ENCODE results near the gene USP2.

Gene USP2

GRCh38 chr11:119324189-119324588, 57.3 kb downstream of the USP2 start:
- DNase-seq (ENCODE audit: low read depth, low spot score): no peak
- Histone ChIP-seq H3K27ac (no peak overlapping the region), H3K9me3 (ENCODE audit: low read depth, low read length) (no peaks in the 10 kb centered on the region), H3K9ac (ENCODE audit: insufficient read length) (no peak overlapping the region), H3K36me3 (ENCODE audit: insufficient read depth, low read length) (no peaks in the 10 kb centered on the region), H3K4me3 (no peak overlapping the region)
- TF ChIP-seq POLR2AphosphoS5 (IDR thresholded peaks at IDR 0.05; ENCODE audit: borderline replicate concordance, low read depth, low read length) (no peak), EZH2 (IDR thresholded peaks at IDR 0.05) (no peak), FOXP2 (optimal IDR thresholded peaks at IDR 0.05; ENCODE audit: control extremely low read depth, extremely low read length, insufficient read depth) (no peak)

- DNase-seq (ENCODE audit: low read depth, low spot score): no peak
- no peaks in the 10 kb centered on the region for H3K9me3 ChIP-seq (ENCODE audit: low read depth, low read length)
- H3K36me3 ChIP-seq (ENCODE audit: insufficient read depth, low read length): no peaks in the 10 kb centered on the region
- TF ChIP-seq FOXP2 (optimal IDR thresholded peaks at IDR 0.05; ENCODE audit: control extremely low read depth, extremely low read length, insufficient read depth) (no peak), POLR2AphosphoS5 (IDR thresholded peaks at IDR 0.05; ENCODE audit: borderline replicate concordance, low read depth, low read length) (no peak), EZH2 (IDR thresholded peaks at IDR 0.05) (no peak)
- no peak overlapping the region for H3K27ac ChIP-seq
- H3K4me3 ChIP-seq: no peak overlapping the region
- no peak overlapping the region for H3K9ac ChIP-seq (ENCODE audit: insufficient read length)
Observed at GRCh38 chr11:119323532-119324033, 57.9 kb downstream of the USP2 start.

- no peak for DNase-seq (ENCODE audit: low read depth, low spot score)
- Histone ChIP-seq H3K4me3 (no peak overlapping the region), H3K9me3 (ENCODE audit: low read depth, low read length) (no peaks in the 10 kb centered on the region), H3K9ac (ENCODE audit: insufficient read length) (no peak overlapping the region), H3K27ac (no peak overlapping the region), H3K36me3 (ENCODE audit: insufficient read depth, low read length) (no peaks in the 10 kb centered on the region)
- TF ChIP-seq EZH2 (IDR thresholded peaks at IDR 0.05) (no peak), FOXP2 (optimal IDR thresholded peaks at IDR 0.05; ENCODE audit: control extremely low read depth, extremely low read length, insufficient read depth) (no peak), POLR2AphosphoS5 (IDR thresholded peaks at IDR 0.05; ENCODE audit: borderline replicate concordance, low read depth, low read length) (no peak)
Observed at GRCh38 chr11:119322921-119323531, 58.5 kb downstream of the USP2 start.

DNA sequence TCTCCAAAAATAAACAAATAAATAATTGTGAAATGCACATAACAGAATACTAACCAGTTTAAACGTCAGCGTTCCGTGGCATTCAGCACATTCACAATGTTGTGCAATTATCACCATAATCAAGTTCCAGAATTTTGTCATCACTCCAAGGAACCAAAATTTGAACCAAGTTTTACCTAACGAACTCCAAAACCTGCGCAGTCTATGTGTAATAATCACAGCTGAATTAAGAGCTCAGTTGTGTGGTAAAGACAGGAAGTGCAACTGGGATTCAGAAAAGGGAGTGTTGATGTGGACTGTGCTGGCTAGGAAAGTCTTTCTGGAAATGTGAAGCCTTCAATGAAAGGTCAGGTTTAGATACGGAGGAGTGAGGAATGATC, 59.1 kb downstream of the USP2 start:
- no peak for DNase-seq (ENCODE audit: low read depth, low spot score)
- Histone ChIP-seq H3K27ac (no peak overlapping the region), H3K36me3 (ENCODE audit: insufficient read depth, low read length) (no peaks in the 10 kb centered on the region), H3K9me3 (ENCODE audit: low read depth, low read length) (no peaks in the 10 kb centered on the region), H3K9ac (ENCODE audit: insufficient read length) (no peak overlapping the region), H3K4me3 (no peak overlapping the region)
- TF ChIP-seq POLR2AphosphoS5 (IDR thresholded peaks at IDR 0.05; ENCODE audit: borderline replicate concordance, low read depth, low read length): no peak
- no peak for TF ChIP-seq FOXP2 (optimal IDR thresholded peaks at IDR 0.05; ENCODE audit: control extremely low read depth, extremely low read length, insufficient read depth)
- TF ChIP-seq EZH2 (IDR thresholded peaks at IDR 0.05): no peak

- no peak overlapping the region for H3K27ac ChIP-seq
- TF ChIP-seq EZH2 (IDR thresholded peaks at IDR 0.05) (no peak), FOXP2 (optimal IDR thresholded peaks at IDR 0.05; ENCODE audit: control extremely low read depth, extremely low read length, insufficient read depth) (no peak), POLR2AphosphoS5 (IDR thresholded peaks at IDR 0.05; ENCODE audit: borderline replicate concordance, low read depth, low read length) (no peak)
- DNase-seq (ENCODE audit: low read depth, low spot score): no peak
- no peaks in the 10 kb centered on the region for H3K9me3 ChIP-seq (ENCODE audit: low read depth, low read length)
- H3K36me3 ChIP-seq (ENCODE audit: insufficient read depth, low read length): no peaks in the 10 kb centered on the region
- H3K4me3 ChIP-seq: no peak overlapping the region
- no peak overlapping the region for H3K9ac ChIP-seq (ENCODE audit: insufficient read length)
Observed at GRCh38 chr11:119320776-119321524, 60.5 kb downstream of the USP2 start.

DNA sequence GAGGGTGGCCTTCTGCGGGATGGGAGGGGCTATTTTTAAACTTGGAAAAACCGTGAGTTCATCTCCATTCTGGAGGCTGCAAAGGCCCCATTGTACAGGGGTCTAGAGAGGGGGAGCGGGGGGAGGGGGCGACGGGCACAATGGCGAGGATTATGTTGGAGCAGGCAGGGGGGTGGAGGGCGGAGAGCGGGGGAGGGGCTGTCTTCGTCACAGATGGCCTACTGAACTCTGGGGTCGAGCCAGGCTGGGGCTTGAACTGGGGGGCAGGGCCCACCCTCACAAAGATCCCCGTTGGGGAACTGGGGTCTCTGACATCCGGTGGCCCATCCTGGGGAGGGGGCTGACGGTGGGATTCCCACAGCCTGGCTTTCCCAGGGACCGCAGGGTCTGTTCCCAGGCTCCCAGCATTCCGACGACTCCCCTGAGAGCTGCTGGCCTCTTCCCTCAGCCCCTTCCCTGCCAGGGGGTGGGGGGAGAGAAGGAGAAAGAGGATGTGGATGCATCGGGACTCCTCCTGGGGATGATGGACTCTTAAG, 61.2 kb downstream of the USP2 start:
- Histone ChIP-seq H3K27ac (no peak overlapping the region), H3K9ac (ENCODE audit: insufficient read length) (no peak overlapping the region), H3K9me3 (ENCODE audit: low read depth, low read length) (no peaks in the 10 kb centered on the region), H3K36me3 (ENCODE audit: insufficient read depth, low read length) (no peaks in the 10 kb centered on the region), H3K4me3 (no peak overlapping the region)
- no peak for TF ChIP-seq EZH2 (IDR thresholded peaks at IDR 0.05)
- TF ChIP-seq POLR2AphosphoS5 (IDR thresholded peaks at IDR 0.05; ENCODE audit: borderline replicate concordance, low read depth, low read length): no peak
- no peak for TF ChIP-seq FOXP2 (optimal IDR thresholded peaks at IDR 0.05; ENCODE audit: control extremely low read depth, extremely low read length, insufficient read depth)
- no peak for DNase-seq (ENCODE audit: low read depth, low spot score)

- Histone ChIP-seq H3K9me3 (ENCODE audit: low read depth, low read length) (no peaks in the 10 kb centered on the region), H3K4me3 (no peak overlapping the region), H3K36me3 (ENCODE audit: insufficient read depth, low read length) (no peaks in the 10 kb centered on the region), H3K9ac (ENCODE audit: insufficient read length) (no peak overlapping the region), H3K27ac (no peak overlapping the region)
- DNase-seq (ENCODE audit: low read depth, low spot score): no peak
- no peak for TF ChIP-seq EZH2 (IDR thresholded peaks at IDR 0.05)
- no peak for TF ChIP-seq FOXP2 (optimal IDR thresholded peaks at IDR 0.05; ENCODE audit: control extremely low read depth, extremely low read length, insufficient read depth)
- no peak for TF ChIP-seq POLR2AphosphoS5 (IDR thresholded peaks at IDR 0.05; ENCODE audit: borderline replicate concordance, low read depth, low read length)
Observed at GRCh38 chr11:119319700-119320239, 61.7 kb downstream of the USP2 start.

DNA sequence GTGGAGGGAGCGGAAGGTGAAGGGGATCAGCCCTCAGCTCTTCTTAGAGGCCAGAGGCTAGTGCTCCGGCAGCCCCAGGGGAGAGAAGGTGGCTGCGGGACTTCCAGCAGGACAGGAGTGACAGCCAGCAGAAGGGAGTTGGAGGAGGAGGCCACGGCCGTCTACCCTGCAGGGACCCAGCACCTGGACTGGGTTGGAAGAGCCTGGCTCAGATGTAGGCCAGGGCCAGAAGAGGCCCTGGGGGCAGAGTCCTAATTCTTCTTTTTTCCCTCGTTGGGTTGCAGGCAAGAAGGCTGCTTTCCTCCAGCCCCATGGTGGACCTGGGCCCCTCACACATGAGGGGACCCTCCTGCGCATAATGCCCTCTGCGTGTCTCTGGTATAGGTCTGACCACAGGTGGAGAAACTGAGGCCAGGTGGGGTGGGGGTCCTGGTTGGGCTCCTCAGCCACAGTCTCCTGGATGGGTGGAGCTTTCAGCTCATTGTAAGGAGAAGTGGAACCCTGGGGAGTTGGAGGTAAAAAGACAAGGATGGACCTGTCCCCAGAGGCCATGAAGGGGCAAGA, 62.3 kb downstream of the USP2 start:
- H3K9me3 ChIP-seq (ENCODE audit: low read depth, low read length): no peaks in the 10 kb centered on the region
- TF ChIP-seq POLR2AphosphoS5 (IDR thresholded peaks at IDR 0.05; ENCODE audit: borderline replicate concordance, low read depth, low read length): no peak
- TF ChIP-seq FOXP2 (optimal IDR thresholded peaks at IDR 0.05; ENCODE audit: control extremely low read depth, extremely low read length, insufficient read depth): no peak
- no peak for TF ChIP-seq EZH2 (IDR thresholded peaks at IDR 0.05)
- H3K9ac ChIP-seq (ENCODE audit: insufficient read length): no peak overlapping the region
- no peak overlapping the region for H3K27ac ChIP-seq
- DNase-seq (ENCODE audit: low read depth, low spot score): no peak
- no peaks in the 10 kb centered on the region for H3K36me3 ChIP-seq (ENCODE audit: insufficient read depth, low read length)
- H3K4me3 ChIP-seq: no peak overlapping the region

All from SK-N-MC (cell line).